ENCODE measurements around the gene XRCC4.
"Not testable (repeated sequence)": the region's sequence is repeated elsewhere in the genome, so short reads cannot be mapped to it uniquely, and the experiment has no call there.

XRCC4 gene

GRCh38 chr5:83118976-83119375, 41.6 kb downstream of the XRCC4 start:
- DNase-seq = no peak

DNA sequence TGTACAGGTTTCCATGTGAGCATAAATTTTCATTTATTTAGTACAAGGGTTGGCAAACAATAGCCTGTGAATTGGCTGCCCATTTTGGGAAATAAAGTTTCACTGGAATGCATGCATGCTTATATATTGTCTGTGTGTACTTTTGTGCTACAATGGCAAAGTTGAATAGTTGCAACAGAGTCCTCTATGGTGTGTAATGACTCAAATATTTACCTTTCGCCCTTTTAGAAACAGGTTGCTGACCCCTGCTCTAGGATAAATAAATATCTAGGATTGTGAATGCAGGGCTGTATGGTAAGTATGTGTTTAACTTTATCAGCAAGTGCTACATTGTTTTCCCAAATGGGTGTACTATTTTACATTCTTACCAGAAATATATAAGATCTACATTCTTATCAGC, 47.2 kb downstream of the XRCC4 start:
- DNase-seq = no peak

DNA sequence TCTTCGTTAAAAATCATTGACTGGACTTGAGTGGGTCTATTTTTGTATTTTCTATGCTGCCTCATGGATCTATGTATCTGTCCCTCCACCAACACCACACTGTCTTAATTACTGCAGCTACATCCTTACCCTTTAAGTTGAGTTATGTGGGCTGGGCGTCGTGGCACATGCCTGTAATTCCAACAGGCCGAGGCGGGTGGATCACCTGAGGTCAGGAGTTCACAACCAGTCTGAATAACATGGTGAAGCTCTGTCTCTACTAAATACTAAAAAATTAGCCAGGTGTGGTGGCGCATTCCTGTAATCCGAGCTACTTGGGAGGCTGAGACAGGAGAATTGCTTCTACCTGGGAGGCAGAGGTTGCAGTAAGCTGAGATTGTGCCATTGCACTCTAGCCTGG, 48.2 kb downstream of the XRCC4 start:
- no peak for DNase-seq

DNA sequence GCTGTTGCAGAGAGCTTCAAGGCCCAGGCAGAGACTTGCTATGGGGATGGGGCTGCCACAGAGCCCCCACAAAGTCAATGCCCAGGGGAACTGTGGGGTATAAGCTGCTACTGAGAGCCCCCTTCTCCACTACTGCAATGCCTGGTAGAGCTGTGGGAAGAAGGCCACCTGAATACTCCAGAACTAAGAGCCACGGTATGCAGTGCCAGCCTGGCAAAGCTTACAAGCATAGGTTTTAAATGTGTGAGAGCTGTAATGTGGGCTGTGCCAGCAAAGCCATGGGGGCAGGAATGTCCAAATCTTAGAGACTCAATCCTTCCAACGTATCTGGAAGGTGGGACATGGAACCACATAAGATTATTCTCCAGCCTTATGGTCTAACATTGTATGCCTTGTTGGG, 49.2 kb downstream of the XRCC4 start:
- DNase-seq = no peak

- DNase-seq = no peak
These were observed 56.5 kb downstream of the XRCC4 start for GRCh38 chr5:83133797-83134196.

- no peak for DNase-seq
These were observed 65.2 kb downstream of the XRCC4 start for GRCh38 chr5:83142526-83142925.

DNA sequence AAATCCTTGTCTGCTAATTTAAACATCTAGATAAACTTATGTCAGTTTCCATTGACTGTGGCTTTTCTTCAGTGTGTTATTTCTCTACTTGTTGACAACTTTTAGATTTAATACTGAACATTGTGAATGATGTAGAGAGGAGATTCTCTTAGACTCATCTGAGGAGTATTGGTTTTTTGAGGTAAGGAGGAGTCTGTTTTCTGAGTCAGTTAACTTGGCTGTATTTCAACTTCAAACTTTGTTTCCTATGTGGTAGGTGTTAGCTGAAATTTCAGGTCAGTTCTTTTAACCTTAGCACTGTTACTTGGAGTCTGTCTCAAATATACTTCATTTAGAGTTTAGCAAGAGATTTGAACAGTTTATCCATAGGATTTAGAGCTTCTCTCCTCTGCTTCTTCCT, 67.9 kb downstream of the XRCC4 start:
- no peak for DNase-seq

GRCh38 chr5:83145882-83146331, 68.6 kb downstream of the XRCC4 start:
- DNase-seq = no peak

DNA sequence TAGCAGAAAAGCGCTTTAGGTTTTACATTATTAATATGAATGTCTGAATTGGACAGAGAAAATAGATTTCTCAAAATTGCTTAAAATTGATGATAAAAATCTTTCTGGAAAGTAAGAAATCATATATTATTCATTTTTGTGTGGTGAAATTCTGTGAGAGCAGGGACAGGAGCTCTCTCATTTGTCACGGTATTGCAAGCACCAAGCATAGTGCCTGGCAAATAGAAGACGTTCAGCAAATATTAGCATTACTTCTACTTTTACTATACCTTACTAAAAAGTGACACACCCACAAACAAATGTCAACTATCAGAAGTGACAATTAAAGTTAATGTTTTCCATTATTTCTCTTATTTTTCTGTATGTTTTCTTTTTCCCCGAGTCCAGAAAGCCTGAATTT, 69.1 kb downstream of the XRCC4 start:
- DNase-seq = no peak

GRCh38 chr5:83147593-83147992, 70.2 kb downstream of the XRCC4 start:
- no peak for DNase-seq

DNA sequence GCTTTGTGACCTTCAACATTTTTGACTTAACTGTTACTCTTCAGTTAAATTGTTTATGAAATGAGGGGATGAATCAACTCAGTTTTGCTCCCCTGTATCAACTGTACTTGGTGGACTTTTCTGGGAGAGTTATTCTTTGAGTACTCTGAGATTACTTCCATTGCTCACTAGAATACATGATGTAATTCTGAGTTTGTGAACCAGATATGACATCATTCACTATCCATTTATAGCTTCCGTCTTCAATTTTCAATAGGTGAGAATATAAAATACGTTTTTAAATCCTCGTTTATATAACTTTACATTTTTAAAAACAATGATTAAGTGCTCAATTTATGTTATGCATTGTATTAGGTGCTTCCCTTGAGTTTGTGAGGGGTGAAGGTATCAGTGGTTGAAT, 71.0 kb downstream of the XRCC4 start:
- no peak for DNase-seq

DNA sequence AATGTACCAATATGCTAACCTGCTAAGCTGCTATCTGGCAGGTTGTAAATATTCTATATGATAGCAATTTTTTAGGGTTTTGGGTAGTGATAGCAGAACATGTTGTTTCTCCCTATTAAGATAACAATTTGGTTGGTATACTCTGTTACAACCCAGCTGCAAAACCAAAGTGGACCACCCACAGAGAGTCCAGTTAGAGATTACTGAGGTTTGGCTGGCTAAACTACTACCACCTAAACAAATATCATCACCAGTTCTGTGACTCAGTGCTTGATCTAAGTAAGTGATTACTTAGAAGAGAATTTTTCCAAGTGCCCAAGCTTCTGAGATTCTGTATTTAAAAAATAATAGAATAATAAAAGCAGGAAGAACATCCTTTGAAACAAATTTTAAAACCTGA, 72.3 kb downstream of the XRCC4 start:
- DNase-seq = no peak

DNA sequence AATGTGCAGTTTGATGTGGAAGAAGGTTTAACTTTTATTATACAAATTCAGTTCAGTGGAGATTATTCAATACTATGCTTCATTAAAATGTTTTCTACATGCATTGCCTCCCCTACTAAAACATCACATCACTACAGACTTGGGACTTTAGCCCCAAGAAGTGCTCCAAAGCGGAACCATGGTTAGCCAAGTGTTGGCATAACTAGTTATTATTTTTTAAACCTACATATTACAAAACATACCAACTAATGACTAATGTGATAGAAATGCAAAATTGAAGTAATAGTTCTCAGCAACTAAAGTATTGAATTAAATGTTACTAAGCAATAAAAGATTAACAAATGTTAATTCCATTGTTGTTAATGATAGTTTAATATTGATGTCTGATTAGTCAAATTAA, 74.5 kb downstream of the XRCC4 start:
- no peak for DNase-seq

DNA sequence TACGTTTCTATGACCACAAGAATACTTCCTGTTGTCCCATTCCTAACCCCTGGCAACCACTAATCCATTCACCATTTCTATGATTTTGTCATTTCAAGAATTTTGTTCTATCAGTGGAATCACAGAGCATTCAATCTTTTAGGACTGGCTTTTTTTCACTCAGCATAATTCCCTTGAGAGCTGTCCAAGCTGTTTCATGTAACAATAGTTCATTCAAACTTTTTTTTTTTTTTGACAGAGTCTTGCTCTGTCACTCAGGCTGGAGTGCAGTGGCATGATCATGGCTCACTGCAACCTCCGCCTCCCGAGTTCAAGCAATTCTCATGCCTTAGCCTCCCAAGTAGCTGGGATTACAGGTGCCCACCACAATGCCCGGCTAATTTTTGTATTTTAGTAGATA, 75.6 kb downstream of the XRCC4 start:
- DNase-seq = not testable (repeated sequence)

- no peak for DNase-seq
These were observed 78.7 kb downstream of the XRCC4 start for GRCh38 chr5:83156001-83156400.

DNA sequence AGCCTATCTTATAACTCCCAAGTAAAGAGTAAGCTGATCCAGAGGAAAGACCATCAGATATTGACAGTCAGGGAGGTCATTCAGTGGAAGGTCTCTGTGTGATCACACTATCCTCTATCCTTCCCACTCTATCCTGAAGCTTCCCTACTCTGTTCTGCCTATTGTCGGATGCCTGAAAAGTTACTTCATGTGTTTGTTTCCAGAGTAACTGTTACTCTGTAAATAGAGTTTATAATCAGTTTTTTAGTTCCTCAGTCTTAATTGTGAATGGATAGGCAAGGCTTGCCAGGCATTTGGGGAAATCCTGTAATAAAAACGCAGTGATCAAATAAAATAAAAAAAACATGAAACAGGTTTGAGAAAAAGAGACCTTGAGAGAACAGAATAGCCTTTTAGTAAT, 79.8 kb downstream of the XRCC4 start:
- no peak for DNase-seq

GRCh38 chr5:83162601-83163000, 85.3 kb downstream of the XRCC4 start:
- DNase-seq = no peak

DNA sequence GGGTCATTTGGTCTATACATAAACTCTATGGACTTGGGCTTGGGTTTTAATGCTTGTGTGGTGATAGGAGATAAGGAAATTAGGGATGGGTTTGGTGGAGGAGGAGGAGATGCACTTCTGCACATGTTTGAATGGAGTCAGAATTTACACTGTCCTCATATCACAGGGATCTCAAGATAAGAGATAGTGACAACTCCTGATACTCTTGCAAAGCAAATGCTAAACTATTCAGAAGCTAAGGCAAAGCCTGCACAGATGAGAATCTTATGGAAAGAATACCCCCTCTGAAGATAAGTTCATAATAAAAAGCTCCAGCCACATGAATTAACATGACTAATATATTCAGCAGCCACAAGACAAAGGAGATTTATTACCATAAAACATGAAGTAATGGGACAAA, 90.2 kb downstream of the XRCC4 start:
- no peak for DNase-seq

DNA sequence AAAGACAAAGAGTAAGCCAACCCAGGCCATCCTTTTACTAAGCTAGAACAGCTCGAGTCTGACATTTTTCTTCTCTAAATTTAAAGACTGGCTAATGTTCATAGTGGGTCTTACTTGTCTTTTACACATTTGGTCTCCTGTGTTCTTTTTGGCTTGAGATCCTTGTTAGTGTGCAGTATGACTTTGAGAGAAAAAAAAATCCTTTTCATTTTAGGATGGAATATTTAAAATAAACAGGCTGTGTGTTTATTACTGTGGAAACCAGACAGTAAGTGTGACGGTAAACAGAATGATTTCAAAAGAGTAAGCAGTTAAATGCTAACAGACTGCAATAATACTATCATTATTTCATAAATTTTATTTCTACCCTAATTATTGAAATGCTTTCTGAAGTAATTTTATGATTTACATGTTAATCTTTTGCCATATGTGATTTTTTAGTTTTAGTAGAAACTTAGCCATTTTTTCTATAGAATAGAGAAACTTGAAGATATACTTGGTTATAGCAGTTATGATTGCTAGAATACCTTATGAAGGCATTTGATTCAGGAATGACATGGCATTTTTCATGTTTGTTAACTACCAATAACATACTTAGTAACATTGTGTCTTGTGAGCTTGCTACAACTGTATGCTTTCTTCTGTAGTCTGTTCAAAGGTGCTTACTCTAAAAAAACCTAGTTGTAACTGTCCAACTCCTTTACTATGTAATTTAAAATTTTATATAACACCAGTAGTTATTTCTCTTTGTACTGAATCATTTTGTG, 92.4 kb downstream of the XRCC4 start:
- no peak for DNase-seq

DNA sequence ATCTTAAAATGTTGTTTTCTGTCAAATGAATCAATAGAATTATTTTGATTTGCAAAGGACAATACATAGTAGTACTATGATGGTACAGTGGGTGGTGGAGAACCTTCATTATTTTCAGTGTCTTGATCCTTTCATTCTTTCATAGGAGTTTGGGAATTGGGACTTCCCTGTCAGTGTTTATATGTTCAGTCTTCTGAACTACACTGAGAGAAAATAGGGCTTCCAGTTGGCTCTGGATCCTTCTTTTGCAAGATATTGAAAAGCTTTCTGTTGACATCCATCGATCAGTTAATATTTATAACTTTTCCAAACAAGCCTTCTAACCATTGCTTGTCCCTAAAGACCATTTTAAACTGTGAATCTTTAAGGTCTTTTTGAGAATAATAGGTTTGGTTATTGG, 94.7 kb downstream of the XRCC4 start:
- no peak for DNase-seq

DNA sequence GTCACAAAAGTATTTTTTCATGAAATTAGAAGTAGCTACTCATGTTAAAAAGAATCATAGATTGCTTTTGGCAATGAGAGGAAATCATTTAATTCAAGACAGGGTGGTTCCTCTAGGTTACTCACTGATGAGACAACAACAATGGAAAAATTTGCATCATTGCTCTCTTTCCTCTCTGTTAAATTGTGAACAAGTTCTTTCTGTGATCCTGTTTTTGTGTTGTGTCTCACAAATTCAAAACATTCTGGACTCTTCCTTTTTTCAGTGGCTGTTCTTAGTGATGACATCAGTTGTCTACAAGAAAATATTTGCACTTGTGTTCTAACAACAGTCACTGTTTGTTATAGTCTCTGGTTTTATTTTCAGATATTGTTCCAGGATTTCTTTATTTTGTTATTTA, 95.3 kb downstream of the XRCC4 start:
- no peak for DNase-seq

DNA sequence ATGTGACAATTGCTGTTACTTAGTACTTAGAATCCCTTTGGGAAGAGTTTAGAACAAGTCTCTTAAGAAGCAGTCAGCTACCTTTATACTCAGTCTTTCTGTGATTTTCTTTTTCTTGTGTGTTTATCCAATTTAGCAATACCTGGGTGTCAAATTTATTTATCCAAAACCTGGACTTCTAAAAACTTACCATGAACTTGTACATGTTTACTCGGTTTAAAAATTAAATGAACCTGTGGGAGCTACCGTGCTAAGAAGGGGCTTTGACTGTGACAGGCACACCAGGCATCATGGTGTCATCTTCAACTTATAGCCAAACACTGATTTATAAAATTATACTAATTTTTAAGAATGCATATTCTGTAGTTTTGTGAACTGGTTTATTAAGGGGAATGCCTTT, 96.5 kb downstream of the XRCC4 start:
- DNase-seq = no peak

DNA sequence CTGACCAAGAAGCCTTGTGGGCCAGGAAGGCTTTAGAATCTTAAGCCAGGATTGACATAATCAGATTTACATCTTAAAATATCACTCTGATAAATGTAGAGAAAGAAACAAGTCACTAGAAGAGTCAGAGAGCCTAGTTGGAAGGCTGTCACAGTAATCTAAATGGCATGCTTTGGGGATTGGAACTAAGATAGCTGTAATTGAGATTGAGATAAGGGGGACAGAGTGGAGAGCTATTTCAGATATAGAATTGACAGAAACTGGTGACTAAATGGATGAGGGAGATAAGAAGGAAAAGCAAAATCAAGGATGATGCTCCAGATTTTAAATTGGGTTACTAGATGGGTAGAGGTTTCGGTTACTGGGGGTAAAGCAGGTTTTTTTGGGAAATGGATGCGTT, 100.5 kb downstream of the XRCC4 start:
- DNase-seq = no peak

GRCh38 chr5:83179966-83180365, 102.6 kb downstream of the XRCC4 start:
- DNase-seq = no peak

DNA sequence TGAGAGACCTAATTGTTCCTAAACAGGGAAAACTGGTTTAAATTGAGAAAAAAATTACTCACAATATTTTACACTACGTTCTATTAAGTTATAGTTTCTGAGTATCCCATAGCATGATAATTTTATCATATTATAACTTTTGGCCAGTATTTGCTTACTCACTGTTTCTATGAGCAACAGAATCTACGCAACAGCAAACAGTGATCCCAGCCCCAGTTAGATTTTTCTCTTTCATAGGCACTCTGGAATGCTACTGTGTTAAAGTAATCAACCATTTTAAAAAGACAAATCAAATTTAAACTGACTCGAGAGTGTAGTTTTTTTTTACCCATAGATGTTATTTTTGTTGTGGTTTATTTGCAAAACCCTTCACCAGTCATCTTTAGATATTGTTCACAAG, 107.2 kb downstream of the XRCC4 start:
- no peak for DNase-seq

Measured in stimulated activated CD4-positive, alpha-beta T cell treated with anti-CD3 and anti-CD28 coated beads, Interleukin-15, amount 100 ng/mL, for 24 hours (primary cell).